KBM-7 (cell line): ENCODE data around the gene NAP1L4.

Source experiments
- DNase-seq: peaks from one replicate; pipeline ENCODE4 v3.0.0-alpha.2; 2015
- in situ Hi-C: fragments of 300-500 bp; cut with MboI; formaldehyde crosslinking; loops from 2 replicates; pipeline ENCODE4 v1.14.3; 2020; ENCODE audit warnings: low sequenced_read_pairs, low pct_unique_long_range_greater_than_20kb, mixed read lengths

Gene NAP1L4

GRCh38 chr11:2992234-2992996 is at the start of gene NAP1L4:
TSS of gene NAP1L4 (minus strand) at chr11:2992329. CDS start at chr11:2979220, 13,109 bp downstream.
- peak; percentile 97 for DNase-seq
- in situ Hi-C loops, result no loop called here

- in situ Hi-C loops, result no loop called here
- DNase-seq, result no peak
Observed at GRCh38 chr11:3040881-3041280, 48.8 kb upstream of the NAP1L4 start.

DNA sequence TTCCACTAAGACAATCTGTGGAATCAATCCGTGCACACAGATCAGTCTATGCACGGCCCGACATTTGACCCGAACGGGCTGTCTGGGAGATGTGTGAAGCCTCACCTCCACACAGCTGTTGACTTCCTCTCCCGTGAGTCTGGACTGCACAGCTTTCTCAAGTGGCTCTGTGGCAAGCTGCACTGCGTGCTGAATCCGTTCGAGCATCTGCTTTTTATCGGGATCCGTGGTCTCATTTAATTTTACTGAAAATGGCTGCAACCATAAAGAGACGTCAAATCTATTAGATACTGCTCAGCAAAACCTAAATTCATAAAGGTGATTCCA is 45.8 kb upstream of the NAP1L4 start:
- DNase-seq, result no peak
- in situ Hi-C loops, result no loop called here

- DNase-seq, result peak; percentile 60
- in situ Hi-C loops, result no loop called here
Observed at GRCh38 chr11:3037040-3037944, 45.2 kb upstream of the NAP1L4 start.

DNA sequence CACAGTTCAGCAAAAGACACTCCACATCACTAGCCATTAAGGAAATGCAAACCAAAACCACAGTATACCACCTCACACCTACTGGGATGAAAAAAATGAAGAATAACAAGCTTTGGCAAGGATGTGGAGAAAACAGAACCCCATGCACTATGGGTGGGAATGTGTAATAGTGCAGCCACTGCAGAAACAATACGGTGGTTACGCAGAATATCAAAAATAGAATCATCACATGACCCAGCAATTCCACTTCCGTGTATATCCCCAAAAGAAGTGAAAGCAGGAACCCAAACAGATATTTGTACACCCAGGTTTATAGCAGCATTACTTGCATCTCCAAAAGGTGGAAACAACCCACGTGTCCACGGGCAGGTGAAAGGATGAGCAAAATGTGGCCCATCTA is 44.3 kb upstream of the NAP1L4 start:
- no peak for DNase-seq

DNA sequence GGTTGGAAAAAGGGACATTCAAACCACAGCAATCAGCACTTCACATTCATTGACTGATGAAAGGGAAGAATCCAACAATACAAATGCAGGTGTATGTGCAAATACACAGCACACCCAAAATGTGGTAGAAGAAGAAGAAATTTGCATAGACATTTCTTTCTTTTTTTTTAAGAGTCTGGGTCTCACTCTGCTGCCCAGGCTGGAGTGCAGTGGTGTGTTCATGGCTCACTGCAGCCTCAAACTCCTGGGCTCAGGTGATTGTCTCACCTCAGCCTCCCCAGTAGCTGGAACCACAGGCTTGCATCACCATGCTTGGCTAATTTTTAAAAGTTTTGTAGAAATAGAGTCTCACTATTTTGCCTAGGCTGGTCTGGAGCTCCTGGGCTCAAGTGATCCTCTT is 43.2 kb upstream of the NAP1L4 start:
- DNase-seq, result no peak
- in situ Hi-C loops, result no loop called here

More for the DNA sequence above, 44.3 kb upstream of the NAP1L4 start:
- in situ Hi-C loops, result no loop called here

- DNase-seq, result no peak
- in situ Hi-C loops, result no loop called here
Observed at GRCh38 chr11:3030289-3031070, 38.4 kb upstream of the NAP1L4 start.

GRCh38 chr11:3028813-3029212 is 36.7 kb upstream of the NAP1L4 start:
- in situ Hi-C loops, result no loop called here
- no peak for DNase-seq

GRCh38 chr11:3026803-3027202 is 34.7 kb upstream of the NAP1L4 start:
- in situ Hi-C loops, result no loop called here
- no peak for DNase-seq

DNA sequence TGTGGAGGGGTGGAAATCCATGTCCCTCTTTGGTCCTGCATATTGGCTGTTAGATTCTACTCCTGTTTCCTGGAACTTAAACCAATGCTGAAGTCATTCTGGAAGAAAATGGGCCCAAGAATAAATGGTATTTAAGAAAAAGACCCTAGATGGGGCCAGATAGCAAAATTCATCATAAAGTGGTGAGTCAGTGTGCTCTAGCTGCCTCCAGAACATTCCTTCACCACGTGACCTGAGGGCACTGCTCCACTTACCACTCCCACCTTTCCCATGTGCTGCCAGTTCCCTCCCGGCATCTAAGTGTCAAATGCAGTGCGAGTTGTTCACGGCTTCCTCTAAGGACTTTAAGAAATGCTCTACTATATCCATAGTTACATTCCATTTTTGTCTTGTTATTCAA is 30.9 kb upstream of the NAP1L4 start:
- DNase-seq, result no peak
- in situ Hi-C loops, result no loop called here

DNA sequence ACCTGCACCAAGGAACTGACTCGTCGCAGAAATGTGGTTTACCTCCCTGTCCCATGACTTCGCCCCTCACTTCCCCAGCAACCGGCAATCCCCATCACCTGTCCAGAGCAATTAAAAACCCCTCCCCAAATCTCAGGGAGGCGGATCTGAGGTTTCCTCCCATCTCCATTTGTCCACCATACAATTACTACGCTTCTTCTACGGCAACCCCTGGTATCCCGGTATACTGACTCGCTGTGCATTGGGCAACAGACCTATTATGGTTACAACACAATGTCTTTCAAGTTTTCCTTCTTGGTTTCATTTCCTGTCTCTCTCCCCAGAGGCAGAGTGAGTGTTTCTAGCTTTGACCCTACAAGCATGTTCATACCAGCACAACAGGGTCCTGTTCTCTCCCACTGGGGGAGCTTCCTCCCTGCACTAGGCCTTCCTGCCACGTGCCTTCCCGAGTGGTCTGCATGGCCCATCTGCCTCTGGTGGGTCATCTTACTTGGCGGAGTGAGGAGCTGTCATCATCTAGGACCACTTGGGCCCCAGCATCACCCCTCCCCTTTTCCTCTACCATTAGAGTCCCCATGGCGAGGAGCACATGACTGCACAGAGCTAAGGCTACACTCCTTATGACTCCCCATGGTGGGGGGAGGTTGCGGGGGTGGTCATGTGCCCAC is 30.3 kb upstream of the NAP1L4 start:
- DNase-seq, result peak; percentile 38
- in situ Hi-C loops, result no loop called here

GRCh38 chr11:3021125-3021524 is 29.0 kb upstream of the NAP1L4 start:
- in situ Hi-C loops, result no loop called here

GRCh38 chr11:3020011-3020410 is 27.9 kb upstream of the NAP1L4 start:
- in situ Hi-C loops, result no loop called here
- DNase-seq, result no peak

More at GRCh38 chr11:3021125-3021524, 29.0 kb upstream of the NAP1L4 start:
- peak; percentile 23 for DNase-seq

- no peak for DNase-seq
- in situ Hi-C loops, result no loop called here
Observed at GRCh38 chr11:3018596-3018995, 26.5 kb upstream of the NAP1L4 start.

- DNase-seq, result no peak
- in situ Hi-C loops, result no loop called here
Observed at GRCh38 chr11:3016861-3017260, 24.7 kb upstream of the NAP1L4 start.

DNA sequence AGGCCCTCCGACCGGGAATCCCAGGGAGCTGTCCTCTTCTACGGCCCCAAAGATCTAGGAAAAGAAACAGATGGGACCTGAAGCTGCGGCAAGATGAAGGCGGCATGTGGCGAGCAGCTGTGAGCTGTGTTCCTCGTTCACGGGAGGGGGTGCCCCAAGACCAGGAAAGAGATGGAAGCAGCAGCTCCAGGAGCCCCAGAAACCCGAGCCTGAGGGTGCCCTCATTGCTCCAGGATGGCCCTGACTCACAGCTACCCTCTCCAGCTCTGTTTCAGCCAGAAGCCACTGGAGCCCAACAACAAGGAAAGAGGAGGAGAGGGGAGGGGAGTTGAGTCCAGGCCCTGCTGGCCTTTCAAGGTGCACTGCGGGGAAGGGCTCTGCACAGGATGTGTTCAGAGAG is 23.7 kb upstream of the NAP1L4 start:
- no peak for DNase-seq

DNA sequence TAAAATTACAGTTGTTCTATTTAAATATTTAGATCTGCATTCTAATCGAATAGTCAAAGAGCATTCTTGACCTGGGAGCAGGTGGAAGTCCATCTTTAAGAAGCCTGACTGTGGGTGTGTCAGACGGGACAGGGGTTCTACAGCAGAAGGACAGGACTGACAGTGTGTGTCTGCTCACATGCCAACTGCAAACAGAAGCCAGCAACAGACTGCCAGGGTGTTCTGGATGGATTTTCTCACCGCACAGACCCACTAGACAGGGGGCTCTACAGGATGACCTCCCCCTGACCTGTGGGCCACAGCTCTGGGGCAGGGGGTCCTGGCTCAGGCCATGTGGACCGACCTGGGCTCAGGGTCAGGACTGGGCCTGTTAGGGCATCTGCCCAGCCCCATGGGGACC is 22.8 kb upstream of the NAP1L4 start:
- DNase-seq, result no peak
- in situ Hi-C loops, result no loop called here

More for the DNA sequence above, 23.7 kb upstream of the NAP1L4 start:
- in situ Hi-C loops, result no loop called here

GRCh38 chr11:3014057-3014938 is 22.2 kb upstream of the NAP1L4 start:
- in situ Hi-C loops, result no loop called here
- DNase-seq, result no peak
